ENCODE data around the gene SPAG16.

SPAG16 gene

GRCh38 chr2:214376618-214377285 is 1092.5 kb downstream of the SPAG16 start:
- no peaks in the 10 kb centered on the region for H3K9me3 ChIP-seq (ENCODE audit: control insufficient read depth, insufficient read depth, low read depth, low read length)
- CTCF ChIA-PET = no interaction called here
- no peaks in the 10 kb centered on the region for H3K4me1 ChIP-seq (ENCODE audit: control insufficient read depth, insufficient read depth, low read length)
- POLR2A ChIA-PET = no interaction called here
- H3K27ac ChIP-seq (ENCODE audit: extremely low read depth, low read depth, low read length) = no peak overlapping the region
- H3K36me3 ChIP-seq (ENCODE audit: control insufficient read depth in 2 of 2, insufficient read depth in 1 of 2, low read length in 2 of 2) = no peaks in the 10 kb centered on the region
- H3K4me3 ChIP-seq (ENCODE audit: low read depth, low read length) = no peak overlapping the region
- TF ChIP-seq ZNF341 (tag by site-specific recombination; IDR thresholded peaks at IDR 0.05; ENCODE audit: low read depth) = no peak
- TF ChIP-seq HOXD13 (CRISPR knock-in tag; IDR thresholded peaks at IDR 0.05; ENCODE audit: borderline replicate concordance) = no peak
- TF ChIP-seq ZNF623 (tag by site-specific recombination; IDR thresholded peaks at IDR 0.05) = no peak
- no peak for TF ChIP-seq SCRT1 (tag by site-specific recombination; IDR thresholded peaks at IDR 0.05; ENCODE audit: borderline replicate concordance)

- no peaks in the 10 kb centered on the region for H3K9me3 ChIP-seq (ENCODE audit: control insufficient read depth, insufficient read depth, low read depth, low read length)
- H3K36me3 ChIP-seq (ENCODE audit: control insufficient read depth in 2 of 2, insufficient read depth in 1 of 2, low read length in 2 of 2) = no peaks in the 10 kb centered on the region
- ChIA-PET CTCF (no interaction called here), POLR2A (no interaction called here)
- H3K27ac ChIP-seq (ENCODE audit: extremely low read depth, low read depth, low read length) = no peak overlapping the region
- TF ChIP-seq ZNF174 (tag by site-specific recombination; IDR thresholded peaks at IDR 0.05) (no peak), ZNF558 (tag by site-specific recombination; IDR thresholded peaks at IDR 0.05) (no peak), ZNF544 (tag by site-specific recombination; IDR thresholded peaks at IDR 0.05) (no peak), ZNF132 (tag by site-specific recombination; IDR thresholded peaks at IDR 0.05; ENCODE audit: borderline replicate concordance) (no peak), ZNF843 (tag by site-specific recombination; IDR thresholded peaks at IDR 0.05) (no peak), ZNF76 (tag by site-specific recombination; IDR thresholded peaks at IDR 0.05; ENCODE audit: borderline replicate concordance, low read depth) (no peak), ZNF514 (tag by site-specific recombination; IDR thresholded peaks at IDR 0.05) (no peak), ZNF747 (tag by site-specific recombination; IDR thresholded peaks at IDR 0.05) (no peak), ZNF335 (tag by site-specific recombination; conservative IDR thresholded peaks at IDR 0.05) (no peak), BCL11B (tag by site-specific recombination; IDR thresholded peaks at IDR 0.05; ENCODE audit: low read depth) (no peak), ZNF324 (tag by site-specific recombination; IDR thresholded peaks at IDR 0.05) (no peak)
- H3K4me3 ChIP-seq (ENCODE audit: low read depth, low read length) = no peak overlapping the region
- no peaks in the 10 kb centered on the region for H3K4me1 ChIP-seq (ENCODE audit: control insufficient read depth, insufficient read depth, low read length)
These were observed 1093.0 kb downstream of the SPAG16 start for GRCh38 chr2:214377286-214377624.

GRCh38 chr2:214378455-214379103 is 1094.3 kb downstream of the SPAG16 start:
- CTCF ChIA-PET = no interaction called here
- no peaks in the 10 kb centered on the region for H3K36me3 ChIP-seq (ENCODE audit: control insufficient read depth in 2 of 2, insufficient read depth in 1 of 2, low read length in 2 of 2)
- POLR2A ChIA-PET = no interaction called here

GRCh38 chr2:214379227-214379626 is 1095.0 kb downstream of the SPAG16 start:
- Histone ChIP-seq H3K27ac (ENCODE audit: extremely low read depth, low read depth, low read length) (no peak overlapping the region), H3K36me3 (ENCODE audit: control insufficient read depth in 2 of 2, insufficient read depth in 1 of 2, low read length in 2 of 2) (no peaks in the 10 kb centered on the region), H3K4me1 (ENCODE audit: control insufficient read depth, insufficient read depth, low read length) (no peaks in the 10 kb centered on the region), H3K9me3 (ENCODE audit: control insufficient read depth, insufficient read depth, low read depth, low read length) (no peaks in the 10 kb centered on the region), H3K4me3 (ENCODE audit: low read depth, low read length) (no peak overlapping the region)
- ChIA-PET CTCF (no interaction called here), POLR2A (no interaction called here)
- TF ChIP-seq ZNF585B (tag by site-specific recombination; IDR thresholded peaks at IDR 0.05) = no peak
- no peak for TF ChIP-seq ZNF169 (tag by site-specific recombination; IDR thresholded peaks at IDR 0.05)
- no peak for TF ChIP-seq HOXA7 (CRISPR knock-in tag; IDR thresholded peaks at IDR 0.05; ENCODE audit: borderline replicate concordance)
- no peak for TF ChIP-seq ZFP37 (tag by site-specific recombination; IDR thresholded peaks at IDR 0.05)
- no peak for TF ChIP-seq ZNF510 (tag by site-specific recombination; IDR thresholded peaks at IDR 0.05; ENCODE audit: insufficient replicate concordance)
- no peak for TF ChIP-seq ZNF629 (tag by site-specific recombination; IDR thresholded peaks at IDR 0.05)
- no peak for TF ChIP-seq ZNF843 (tag by site-specific recombination; IDR thresholded peaks at IDR 0.05)
- TF ChIP-seq GFI1B (tag by site-specific recombination; IDR thresholded peaks at IDR 0.05) = no peak
- no peak for TF ChIP-seq HOXC10 (CRISPR knock-in tag; IDR thresholded peaks at IDR 0.05)
- no peak for TF ChIP-seq ZNF707 (tag by site-specific recombination; IDR thresholded peaks at IDR 0.05)
- TF ChIP-seq ZNF362 (tag by site-specific recombination; IDR thresholded peaks at IDR 0.05) = no peak
- no peak for TF ChIP-seq ZSCAN5A (tag by site-specific recombination; IDR thresholded peaks at IDR 0.05)
- TF ChIP-seq ZNF121 (tag by site-specific recombination; IDR thresholded peaks at IDR 0.05) = no peak
- no peak for TF ChIP-seq ZNF404 (tag by site-specific recombination; IDR thresholded peaks at IDR 0.05)

More at GRCh38 chr2:214378455-214379103, 1094.3 kb downstream of the SPAG16 start:
- TF ChIP-seq ZNF155 (tag by site-specific recombination; IDR thresholded peaks at IDR 0.05) (no peak), ZBTB21 (tag by site-specific recombination; IDR thresholded peaks at IDR 0.05) (no peak), ZNF23 (tag by site-specific recombination; IDR thresholded peaks at IDR 0.05; ENCODE audit: borderline replicate concordance) (no peak), ZNF785 (tag by site-specific recombination; IDR thresholded peaks at IDR 0.05) (no peak), ZFHX2 (tag by site-specific recombination; conservative IDR thresholded peaks at IDR 0.05) (no peak)
- H3K4me3 ChIP-seq (ENCODE audit: low read depth, low read length) = no peak overlapping the region
- H3K27ac ChIP-seq (ENCODE audit: extremely low read depth, low read depth, low read length) = no peak overlapping the region
- H3K9me3 ChIP-seq (ENCODE audit: control insufficient read depth, insufficient read depth, low read depth, low read length) = no peaks in the 10 kb centered on the region
- H3K4me1 ChIP-seq (ENCODE audit: control insufficient read depth, insufficient read depth, low read length) = no peaks in the 10 kb centered on the region
